ENCODE data around the gene NR4A2.
"Not testable (repeated sequence)": the region's sequence is repeated elsewhere in the genome, so short reads cannot be mapped to it uniquely, and the experiment has no call there.

NR4A2 gene

GRCh38 chr2:156306821-156307220, 25.7 kb downstream of the NR4A2 start:
- Histone ChIP-seq H3K4me1 (ENCODE audit: control insufficient read depth, insufficient read depth, low read length) (no peaks in the 10 kb centered on the region), H3K36me3 (ENCODE audit: control insufficient read depth, insufficient read depth, low read length) (no peaks in the 10 kb centered on the region), H3K9ac (ENCODE audit: low read length) (no peak overlapping the region), H3K27ac (ENCODE audit: low read depth, low read length) (no peak overlapping the region), H3K27me3 (ENCODE audit: control insufficient read depth, insufficient read depth, low read length) (no peaks in the 10 kb centered on the region), H3K4me3 (ENCODE audit: low read length) (no peak overlapping the region)

- no peaks in the 10 kb centered on the region for H3K36me3 ChIP-seq (ENCODE audit: control insufficient read depth, insufficient read depth, low read length)
- no peak overlapping the region for H3K4me3 ChIP-seq (ENCODE audit: low read length)
- H3K27ac ChIP-seq (ENCODE audit: low read depth, low read length), result no peak overlapping the region
- no peak overlapping the region for H3K9ac ChIP-seq (ENCODE audit: low read length)
- H3K4me1 ChIP-seq (ENCODE audit: control insufficient read depth, insufficient read depth, low read length), result no peaks in the 10 kb centered on the region
- H3K27me3 ChIP-seq (ENCODE audit: control insufficient read depth, insufficient read depth, low read length), result no peaks in the 10 kb centered on the region
Observed at GRCh38 chr2:156305121-156305520, 27.4 kb downstream of the NR4A2 start.

GRCh38 chr2:156300337-156300736, 32.2 kb downstream of the NR4A2 start:
- no peak overlapping the region for H3K9ac ChIP-seq (ENCODE audit: low read length)

GRCh38 chr2:156294945-156295580, 37.5 kb downstream of the NR4A2 start:
- no peak overlapping the region for H3K9ac ChIP-seq (ENCODE audit: low read length)
- H3K27me3 ChIP-seq (ENCODE audit: control insufficient read depth, insufficient read depth, low read length), result no peaks in the 10 kb centered on the region

More at GRCh38 chr2:156300337-156300736, 32.2 kb downstream of the NR4A2 start:
- Histone ChIP-seq H3K36me3 (ENCODE audit: control insufficient read depth, insufficient read depth, low read length) (no peaks in the 10 kb centered on the region), H3K4me3 (ENCODE audit: low read length) (no peak overlapping the region), H3K4me1 (ENCODE audit: control insufficient read depth, insufficient read depth, low read length) (no peaks in the 10 kb centered on the region), H3K27ac (ENCODE audit: low read depth, low read length) (no peak overlapping the region), H3K27me3 (ENCODE audit: control insufficient read depth, insufficient read depth, low read length) (no peaks in the 10 kb centered on the region)

GRCh38 chr2:156293382-156293781, 39.1 kb downstream of the NR4A2 start:
- not testable (repeated sequence) for H3K4me1 ChIP-seq (ENCODE audit: control insufficient read depth, insufficient read depth, low read length); H3K27ac ChIP-seq (ENCODE audit: low read depth, low read length); H3K9ac ChIP-seq (ENCODE audit: low read length); H3K36me3 ChIP-seq (ENCODE audit: control insufficient read depth, insufficient read depth, low read length); H3K4me3 ChIP-seq (ENCODE audit: low read length); H3K27me3 ChIP-seq (ENCODE audit: control insufficient read depth, insufficient read depth, low read length)

More at GRCh38 chr2:156294945-156295580, 37.5 kb downstream of the NR4A2 start:
- Histone ChIP-seq H3K4me1 (ENCODE audit: control insufficient read depth, insufficient read depth, low read length) (no peaks in the 10 kb centered on the region), H3K27ac (ENCODE audit: low read depth, low read length) (no peak overlapping the region), H3K4me3 (ENCODE audit: low read length) (no peak overlapping the region), H3K36me3 (ENCODE audit: control insufficient read depth, insufficient read depth, low read length) (no peaks in the 10 kb centered on the region)

GRCh38 chr2:156279446-156280150, 52.9 kb downstream of the NR4A2 start:
- H3K4me1 ChIP-seq (ENCODE audit: control insufficient read depth, insufficient read depth, low read length), result no peaks in the 10 kb centered on the region
- H3K27me3 ChIP-seq (ENCODE audit: control insufficient read depth, insufficient read depth, low read length), result no peaks in the 10 kb centered on the region
- no peak overlapping the region for H3K4me3 ChIP-seq (ENCODE audit: low read length)
- H3K36me3 ChIP-seq (ENCODE audit: control insufficient read depth, insufficient read depth, low read length), result no peaks in the 10 kb centered on the region
- H3K27ac ChIP-seq (ENCODE audit: low read depth, low read length), result no peak overlapping the region
- no peak overlapping the region for H3K9ac ChIP-seq (ENCODE audit: low read length)

Data from rectal smooth muscle tissue (tissue), 1 donor.